ENCODE results near the gene RPL10.

Gene RPL10

DNA sequence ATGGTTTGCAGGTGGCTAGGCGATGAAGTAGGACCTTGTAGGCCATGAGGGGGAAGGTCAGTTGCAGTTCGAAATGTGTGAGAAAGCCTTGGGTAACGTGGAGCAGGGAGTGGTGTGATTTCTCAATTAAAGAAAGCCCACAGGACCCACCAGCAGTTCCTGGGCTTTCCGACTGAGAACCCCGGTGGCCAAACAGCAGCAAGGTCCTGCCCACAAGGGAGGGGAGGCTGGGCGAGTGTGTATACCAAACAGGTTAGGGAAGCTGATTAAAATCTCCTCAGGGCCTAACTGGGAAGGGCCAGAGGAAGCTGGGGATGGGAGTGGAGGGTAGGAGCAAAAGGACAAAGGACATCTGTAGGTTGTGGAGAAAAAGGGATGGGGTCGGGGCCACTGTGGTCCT lies 32.7 kb downstream of the RPL10 start:
- DNase-seq (ENCODE audit: low read depth in 2 of 2), result no peak

DNA sequence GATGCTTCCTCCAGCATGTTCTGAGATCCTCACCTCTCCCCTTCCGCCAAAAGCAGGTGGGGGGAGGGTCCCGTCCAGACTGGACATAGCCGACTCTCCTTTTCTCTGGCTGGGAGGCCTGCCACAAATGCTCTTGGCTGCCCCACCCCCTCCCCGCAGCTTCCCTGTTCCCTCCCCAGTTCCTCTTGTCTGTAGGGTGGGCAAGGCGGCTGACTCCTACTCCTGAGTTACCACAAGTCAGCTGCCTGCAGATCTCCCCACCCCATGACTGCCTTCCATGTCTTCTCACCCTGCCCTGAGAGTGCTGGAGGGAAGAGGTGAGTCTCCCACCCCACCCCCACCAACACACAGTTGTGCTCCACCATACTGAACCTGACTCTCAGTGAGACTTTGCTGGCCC lies 33.2 kb downstream of the RPL10 start:
- no peak for DNase-seq (ENCODE audit: low read depth in 2 of 2)

DNA sequence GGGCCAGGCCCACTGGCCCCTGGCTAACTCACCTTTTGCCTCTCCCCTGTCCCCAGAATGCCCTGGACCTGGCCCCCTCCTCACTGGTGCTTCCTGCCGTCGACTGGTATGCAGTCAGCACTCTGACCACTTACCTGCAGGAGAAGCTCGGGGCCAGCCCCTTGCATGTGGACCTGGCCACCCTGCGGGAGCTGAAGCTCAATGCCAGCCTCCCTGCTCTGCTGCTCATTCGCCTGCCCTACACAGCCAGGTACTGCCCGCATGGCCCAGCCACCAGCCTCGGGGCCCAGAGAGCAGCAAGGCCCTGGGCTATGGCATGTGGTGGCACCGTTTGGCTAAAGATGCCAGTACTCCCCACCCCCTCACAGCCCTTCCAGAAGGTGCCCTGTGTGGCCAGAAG lies 34.0 kb downstream of the RPL10 start:
- DNase-seq (ENCODE audit: low read depth in 2 of 2), result no peak

DNA sequence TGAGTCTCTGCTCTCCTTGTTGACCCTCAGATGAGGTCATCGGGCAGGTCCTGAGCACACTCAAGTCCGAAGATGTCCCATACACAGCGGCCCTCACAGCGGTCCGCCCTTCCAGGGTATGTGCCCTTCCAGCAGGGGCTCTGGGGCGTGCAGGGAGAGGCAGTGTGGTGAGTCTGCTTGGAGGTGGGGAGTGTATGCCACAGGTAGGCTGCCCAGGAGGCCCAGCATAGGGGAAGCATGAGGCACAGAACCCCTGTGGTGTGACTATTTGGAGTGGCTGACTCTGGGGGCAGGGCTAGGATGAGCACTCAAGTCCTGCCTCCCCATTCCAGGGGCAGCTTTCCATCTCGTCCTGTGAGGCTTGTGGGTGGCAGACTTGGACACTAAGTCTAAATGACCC lies 35.4 kb downstream of the RPL10 start:
- DNase-seq (ENCODE audit: low read depth in 2 of 2), result no peak

DNA sequence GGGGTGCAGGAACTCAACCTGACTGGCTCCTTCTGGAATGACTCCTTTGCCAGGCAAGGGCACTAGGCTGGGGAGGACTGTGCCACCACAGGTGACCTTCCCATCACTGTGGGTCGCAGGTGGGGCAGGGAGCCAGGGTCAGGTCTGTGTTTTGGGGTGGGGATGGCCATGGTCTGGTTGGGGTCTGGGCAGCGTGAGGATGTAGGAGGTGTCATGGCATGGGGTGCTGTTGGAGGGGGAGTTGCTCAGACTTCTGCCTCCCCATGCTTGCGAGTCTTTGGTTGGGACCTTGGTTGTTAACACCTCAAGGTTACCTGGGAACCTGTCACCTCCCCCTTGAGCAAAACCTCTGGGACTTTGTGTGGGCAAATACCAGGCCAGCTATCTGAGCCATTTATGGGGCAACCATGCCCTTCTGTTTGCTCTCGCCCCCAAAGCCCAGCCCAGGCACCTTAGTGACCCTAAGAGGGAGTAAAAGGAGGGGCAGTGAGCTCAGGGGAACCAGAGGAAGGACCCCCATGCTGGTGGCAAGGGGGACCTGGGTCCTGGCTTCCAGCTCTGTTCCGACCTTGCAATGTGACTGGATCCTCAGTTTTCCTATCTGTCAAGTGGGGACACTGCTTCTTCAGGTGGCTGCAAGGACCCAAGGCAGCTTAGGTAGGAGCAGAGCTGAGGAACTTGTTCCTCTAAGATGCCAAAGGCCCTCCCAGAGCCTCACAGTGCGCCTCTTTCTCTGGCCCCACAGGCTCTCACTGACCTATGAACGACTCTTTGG lies 36.4 kb downstream of the RPL10 start:
- DNase-seq (ENCODE audit: low read depth in 2 of 2), result no peak

DNA sequence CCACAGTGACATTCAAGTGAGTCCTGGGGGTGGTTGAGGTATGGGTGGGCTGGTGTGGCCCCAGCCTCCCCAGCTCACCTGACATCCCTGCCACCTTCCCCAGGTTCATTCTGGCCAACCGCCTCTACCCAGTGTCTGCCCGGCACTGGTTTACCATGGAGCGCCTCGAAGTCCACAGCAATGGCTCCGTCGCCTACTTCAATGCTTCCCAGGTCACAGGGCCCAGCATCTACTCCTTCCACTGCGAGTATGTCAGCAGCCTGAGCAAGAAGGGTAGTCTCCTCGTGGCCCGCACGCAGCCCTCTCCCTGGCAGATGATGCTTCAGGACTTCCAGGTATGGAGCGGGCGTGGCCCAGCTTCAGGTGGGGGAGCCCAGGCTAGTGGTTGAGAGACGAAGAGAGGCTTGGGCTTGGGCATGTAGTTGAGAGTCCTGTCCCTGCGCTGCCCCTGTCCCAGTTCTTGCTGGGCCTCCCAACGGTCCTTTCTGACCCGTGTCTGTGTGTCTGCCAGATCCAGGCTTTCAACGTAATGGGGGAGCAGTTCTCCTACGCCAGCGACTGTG lies 37.1 kb downstream of the RPL10 start:
- no peak for DNase-seq (ENCODE audit: low read depth in 2 of 2)

DNA sequence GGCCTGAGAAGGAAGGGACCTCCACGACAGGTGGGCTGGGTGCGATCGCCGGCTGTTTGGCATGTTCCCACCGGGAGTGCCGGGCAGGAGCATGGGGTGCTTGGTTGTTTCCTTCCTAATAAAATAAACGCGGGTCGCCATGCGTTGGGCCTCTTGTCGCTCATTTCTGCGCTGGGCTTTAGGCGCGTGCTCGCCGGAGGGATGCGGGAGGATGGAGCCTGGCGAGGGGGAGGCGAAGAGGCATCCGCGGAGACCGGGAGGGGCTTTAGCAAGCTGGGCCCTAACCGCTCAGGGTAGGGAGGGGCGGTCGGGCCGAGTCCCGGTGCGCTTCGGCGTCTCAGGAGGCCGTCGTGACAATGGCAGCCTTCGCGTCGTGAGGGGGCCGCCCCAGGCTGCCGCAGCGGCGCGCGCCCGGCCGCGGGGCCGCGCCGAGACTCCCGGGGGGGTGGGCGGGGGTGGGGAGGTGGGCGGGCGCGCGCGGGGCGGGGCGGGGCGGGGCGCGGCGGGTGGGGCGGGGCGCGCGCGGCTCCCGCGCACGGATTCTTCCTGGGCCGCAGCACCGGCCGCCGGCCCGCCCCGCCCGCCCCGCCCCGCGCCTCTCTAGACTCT lies 38.3 kb downstream of the RPL10 start:
- no peak for DNase-seq (ENCODE audit: low read depth in 2 of 2)

DNA sequence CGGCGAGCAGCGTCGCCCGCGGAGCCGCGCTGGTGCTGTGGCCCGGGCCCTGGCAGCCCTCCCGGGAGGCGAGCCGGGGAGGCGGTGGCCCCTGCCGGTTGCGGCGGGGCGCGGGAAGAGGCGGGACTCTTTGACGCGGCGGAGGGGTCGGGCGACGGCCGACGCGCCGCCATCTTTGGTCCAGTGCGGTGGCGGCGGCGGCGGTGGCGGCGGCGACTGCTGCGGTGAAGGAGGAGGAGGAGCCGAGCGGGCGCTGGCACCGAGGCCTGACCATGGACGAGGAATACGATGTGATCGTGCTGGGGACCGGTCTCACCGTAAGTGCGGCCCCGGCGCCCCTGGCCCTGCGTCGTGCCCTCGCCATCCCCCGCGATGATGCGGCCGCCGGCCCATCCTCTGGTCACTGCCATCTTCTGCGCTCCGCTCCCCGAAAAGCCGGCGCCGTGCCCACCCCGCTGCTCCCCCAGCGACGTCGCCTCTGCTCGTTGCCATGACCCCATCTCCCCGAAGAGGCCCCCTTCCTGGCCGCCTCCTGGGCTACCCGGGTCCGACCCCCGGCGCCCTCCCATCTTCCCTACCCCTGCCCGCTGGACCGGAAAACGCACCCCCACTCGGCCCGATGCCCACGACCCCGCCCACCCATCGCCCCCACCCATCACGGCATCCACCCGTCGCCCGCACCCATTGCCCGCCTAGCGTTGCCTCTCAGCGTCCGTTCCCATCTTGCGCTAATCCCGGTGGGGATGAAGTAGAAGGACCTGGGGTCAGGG lies 39.0 kb downstream of the RPL10 start, which contains the start of gene GDI1:
TSS of gene GDI1 (plus strand) at position 172 of the 770 bp plus-strand sequence. CDS start at position 273, 101 bp downstream.
- no peak for DNase-seq (ENCODE audit: low read depth in 2 of 2)

DNA sequence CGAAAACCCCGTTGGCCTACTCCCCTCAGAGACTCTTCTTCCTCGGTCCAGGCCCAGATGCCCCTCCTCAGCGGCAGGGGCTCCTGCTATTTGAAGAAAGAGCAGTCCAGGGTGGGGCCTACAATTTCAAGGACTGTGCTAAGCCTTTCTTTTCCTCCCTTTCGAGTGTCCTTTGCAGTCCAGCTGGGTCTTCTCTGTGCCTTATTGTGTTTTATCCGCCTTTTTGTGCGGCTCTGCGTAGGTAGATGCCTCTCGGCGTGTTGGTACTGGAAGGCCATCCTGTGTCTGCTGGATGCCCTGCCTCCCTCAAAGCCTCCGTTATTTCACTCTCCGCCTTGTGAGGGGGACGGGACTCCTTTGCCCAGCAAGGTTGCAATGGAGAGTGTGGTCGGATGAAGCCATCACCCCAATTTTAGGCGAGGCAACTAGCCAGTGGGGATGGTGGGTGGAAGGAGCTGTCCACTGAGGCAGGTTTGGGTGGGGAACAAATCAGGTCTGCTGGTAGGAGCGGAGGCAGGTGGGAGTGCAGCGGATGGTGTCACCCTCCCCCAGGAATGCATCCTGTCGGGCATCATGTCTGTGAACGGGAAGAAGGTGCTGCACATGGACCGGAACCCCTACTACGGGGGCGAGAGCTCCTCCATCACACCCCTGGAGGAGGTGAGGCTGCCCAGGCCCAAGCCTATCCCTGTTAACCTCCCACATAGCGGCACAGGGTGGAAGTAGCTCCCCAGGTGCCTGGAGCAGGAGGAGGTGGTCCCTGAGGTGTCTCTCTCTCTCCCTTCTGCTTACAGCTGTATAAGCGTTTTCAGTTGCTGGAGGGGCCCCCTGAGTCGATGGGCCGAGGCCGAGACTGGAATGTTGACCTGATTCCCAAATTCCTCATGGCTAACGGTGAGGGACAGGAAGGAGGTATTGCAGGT lies 40.1 kb downstream of the RPL10 start:
- no peak for DNase-seq (ENCODE audit: low read depth in 2 of 2)

DNA sequence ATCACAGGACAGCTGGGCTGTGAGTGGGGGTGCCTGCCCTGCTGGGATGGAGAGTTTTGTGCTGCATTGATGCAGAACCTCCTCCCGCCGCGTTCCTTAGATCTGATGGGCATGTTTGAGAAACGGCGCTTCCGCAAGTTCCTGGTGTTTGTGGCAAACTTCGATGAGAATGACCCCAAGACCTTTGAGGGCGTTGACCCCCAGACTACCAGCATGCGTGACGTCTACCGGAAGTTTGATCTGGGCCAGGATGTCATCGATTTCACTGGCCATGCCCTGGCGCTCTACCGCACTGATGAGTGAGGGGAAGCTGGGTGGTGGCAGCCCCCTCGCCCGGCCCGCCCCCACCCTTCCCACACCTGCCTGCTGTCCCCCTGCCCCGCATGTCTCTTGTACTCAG lies 41.7 kb downstream of the RPL10 start:
- no peak for DNase-seq (ENCODE audit: low read depth in 2 of 2)

DNA sequence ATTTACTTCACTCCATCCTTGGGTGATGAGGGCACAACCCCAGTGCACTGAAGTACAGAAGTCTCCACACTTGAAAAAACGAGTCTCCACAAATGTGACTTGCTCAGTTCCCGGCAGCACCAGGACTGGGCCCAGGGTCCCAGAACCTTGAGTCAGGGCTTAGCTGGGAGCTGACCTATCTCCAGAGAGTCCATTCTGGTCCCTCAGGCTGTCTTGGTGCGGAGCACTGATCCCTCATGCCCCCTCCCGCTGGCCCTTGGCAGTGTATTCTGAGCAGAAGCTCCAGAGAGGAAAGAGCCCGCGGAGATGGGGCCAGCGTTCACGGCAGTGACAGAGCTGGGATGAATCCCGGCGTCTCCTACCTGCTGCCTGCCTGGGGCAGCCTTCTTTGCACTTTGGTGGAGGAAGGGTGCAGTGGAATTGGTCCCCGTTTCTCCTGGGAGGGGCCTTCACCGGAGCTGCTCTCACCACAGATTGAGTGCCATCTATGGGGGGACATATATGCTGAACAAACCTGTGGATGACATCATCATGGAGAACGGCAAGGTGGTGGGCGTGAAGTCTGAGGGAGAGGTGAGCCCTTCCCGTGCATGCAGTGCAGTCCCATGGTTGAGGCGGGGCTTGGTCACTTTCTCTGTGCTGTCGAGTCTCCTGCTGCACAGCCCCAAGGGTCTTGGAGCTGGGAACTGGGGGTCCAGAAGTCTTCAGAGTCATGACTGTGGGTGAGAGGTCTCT lies 42.6 kb downstream of the RPL10 start:
- no peak for DNase-seq (ENCODE audit: low read depth in 2 of 2)

DNA sequence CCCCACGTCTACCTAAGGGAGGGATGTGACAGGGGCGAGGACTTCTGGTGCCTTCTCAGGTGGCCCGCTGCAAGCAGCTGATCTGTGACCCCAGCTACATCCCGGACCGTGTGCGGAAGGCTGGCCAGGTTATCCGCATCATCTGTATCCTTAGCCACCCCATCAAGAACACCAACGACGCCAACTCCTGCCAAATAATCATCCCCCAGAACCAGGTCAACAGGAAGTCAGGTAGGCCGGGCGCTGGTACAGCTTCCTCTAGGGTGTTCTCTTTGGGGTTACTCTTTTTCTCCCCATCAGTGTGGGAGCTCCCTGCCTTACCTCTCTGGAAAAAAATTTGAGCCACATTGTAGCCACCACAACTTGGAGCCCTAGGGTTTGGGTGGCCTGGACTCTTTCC lies 43.4 kb downstream of the RPL10 start:
- no peak for DNase-seq (ENCODE audit: low read depth in 2 of 2)

DNA sequence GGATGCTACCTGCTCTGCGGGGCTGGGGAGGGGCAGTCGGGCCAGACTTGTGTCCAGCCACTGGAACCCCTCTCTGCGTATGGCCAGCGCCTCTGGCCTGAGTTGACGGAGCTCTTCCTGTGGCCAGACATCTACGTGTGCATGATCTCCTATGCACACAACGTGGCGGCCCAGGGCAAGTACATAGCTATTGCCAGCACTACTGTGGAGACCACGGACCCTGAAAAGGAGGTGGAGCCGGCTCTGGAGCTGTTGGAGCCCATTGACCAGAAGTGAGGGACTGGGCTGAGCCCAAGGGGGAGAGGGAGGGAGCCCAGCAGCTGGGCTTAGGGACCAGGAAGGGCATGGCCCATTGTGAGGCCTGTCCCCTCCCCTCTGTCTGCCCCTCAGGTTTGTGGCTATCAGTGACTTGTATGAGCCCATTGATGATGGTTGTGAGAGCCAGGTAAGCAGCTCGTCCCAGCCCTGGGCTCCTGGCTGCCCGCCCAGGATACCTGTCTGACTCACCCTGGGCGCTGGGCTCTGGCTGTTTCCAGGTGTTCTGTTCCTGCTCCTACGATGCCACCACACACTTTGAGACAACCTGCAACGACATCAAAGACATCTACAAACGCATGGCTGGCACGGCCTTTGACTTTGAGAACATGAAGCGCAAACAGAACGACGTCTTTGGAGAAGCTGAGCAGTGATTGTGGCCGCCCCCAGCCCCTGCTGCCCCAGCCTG lies 44.0 kb downstream of the RPL10 start:
- no peak for DNase-seq (ENCODE audit: low read depth in 2 of 2)

DNA sequence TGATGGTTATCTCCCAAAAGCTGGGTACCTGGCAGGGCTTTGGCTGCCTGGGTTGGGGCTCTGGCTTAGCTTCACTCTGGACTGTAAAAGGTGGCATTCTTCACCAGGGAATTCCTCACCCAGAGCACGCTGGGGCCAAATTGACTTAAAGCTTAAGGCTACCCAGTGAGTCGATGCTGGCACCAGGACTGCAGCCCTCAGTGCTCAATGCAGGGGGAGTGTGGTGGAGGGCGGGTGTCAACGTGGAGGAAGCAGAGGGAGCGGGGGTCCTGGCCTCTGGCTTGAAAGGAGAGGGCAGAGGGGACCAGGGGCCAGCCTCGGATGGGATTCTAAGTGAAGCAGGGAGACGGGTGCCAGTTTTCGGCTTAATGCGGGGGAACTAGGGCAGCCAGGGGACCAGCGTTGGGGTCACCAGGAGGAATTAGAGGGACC lies 45.3 kb downstream of the RPL10 start:
- DNase-seq (ENCODE audit: low read depth in 2 of 2), result no peak

DNA sequence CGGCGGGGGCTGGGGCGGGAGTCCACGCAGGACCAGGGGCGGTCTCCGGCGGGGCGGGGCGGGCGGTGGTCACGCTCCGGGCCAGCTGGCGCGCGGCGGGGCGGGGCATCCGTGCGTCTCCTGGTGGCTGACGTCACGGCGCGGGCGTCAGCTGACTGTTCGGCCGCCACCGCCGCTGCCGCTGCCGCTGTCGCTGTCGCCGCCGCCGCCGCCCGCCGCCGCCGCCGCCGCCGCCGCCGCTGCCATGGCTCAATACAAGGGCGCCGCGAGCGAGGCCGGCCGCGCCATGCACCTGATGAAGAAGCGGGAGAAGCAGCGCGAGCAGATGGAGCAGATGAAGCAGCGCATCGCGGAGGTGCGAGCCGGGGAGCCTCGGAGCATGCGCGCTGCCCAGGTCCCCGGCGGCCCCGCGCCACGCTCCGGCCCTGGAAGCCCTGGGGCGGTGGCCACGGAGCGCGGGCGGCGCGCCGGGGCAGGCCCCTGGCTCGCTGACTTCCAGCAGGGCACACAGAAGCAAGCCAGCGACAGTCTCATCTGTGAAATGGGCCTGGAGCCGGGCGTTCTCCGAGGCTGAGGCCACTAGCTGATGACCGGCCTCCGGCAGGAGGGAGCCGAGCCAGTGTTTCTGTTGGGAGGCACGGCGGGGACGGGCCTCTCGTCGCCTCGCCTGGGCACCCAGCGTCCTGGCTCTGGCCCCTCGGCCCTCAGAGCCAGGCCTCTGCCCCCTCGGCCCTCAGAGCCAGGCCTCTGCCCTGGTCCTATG lies 46.0 kb downstream of the RPL10 start, which contains the start of gene FAM50A:
TSS of gene FAM50A (plus strand) at position 150 of the 763 bp plus-strand sequence. CDS start at position 245, 95 bp downstream.
- DNase-seq (ENCODE audit: low read depth in 2 of 2), result peak; percentile 41 to 61

DNA sequence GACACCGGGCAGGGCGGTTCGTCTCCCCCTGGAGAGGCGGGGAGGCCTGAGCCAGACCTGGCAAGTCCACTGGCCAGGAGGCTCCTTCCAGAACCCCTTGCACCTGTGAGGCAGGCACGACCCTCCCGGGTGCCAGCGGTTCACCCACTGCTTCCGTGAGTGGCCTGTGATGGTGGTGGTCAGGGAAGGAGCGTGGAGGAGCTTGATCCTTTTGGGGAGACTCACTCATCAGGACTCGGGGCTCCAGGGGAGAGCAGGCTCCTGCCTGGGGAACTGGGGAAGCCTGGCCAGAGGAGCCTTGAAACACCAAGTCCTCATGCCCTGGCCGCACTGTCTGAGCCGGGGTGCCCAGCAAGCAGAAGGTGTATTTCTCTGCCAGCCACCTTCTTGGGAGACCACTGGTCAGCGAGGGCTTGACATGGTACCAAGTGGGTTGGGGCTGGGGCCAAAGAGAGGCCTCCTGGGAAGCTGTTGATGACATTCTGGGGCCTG lies 46.6 kb downstream of the RPL10 start:
- DNase-seq (ENCODE audit: low read depth in 2 of 2), result no peak

DNA sequence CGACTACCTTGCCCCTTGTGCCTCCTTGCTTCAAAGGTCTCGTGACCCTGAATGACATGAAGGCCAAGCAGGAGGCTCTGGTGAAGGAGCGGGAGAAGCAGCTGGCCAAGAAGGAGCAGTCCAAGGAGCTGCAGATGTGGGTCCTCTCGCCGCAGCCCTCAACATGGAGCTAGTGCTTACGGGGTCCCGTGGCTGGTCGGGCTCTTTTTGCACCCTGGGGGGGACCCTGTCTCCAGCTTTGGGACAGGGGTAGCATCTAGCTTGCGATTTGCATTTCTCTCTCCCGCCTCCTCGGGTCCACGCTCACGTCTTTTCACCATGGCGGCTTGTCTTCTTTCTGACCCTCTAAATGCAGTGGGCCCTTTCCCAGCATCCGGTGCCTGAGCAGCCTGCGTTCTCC lies 47.6 kb downstream of the RPL10 start:
- no peak for DNase-seq (ENCODE audit: low read depth in 2 of 2)

DNA sequence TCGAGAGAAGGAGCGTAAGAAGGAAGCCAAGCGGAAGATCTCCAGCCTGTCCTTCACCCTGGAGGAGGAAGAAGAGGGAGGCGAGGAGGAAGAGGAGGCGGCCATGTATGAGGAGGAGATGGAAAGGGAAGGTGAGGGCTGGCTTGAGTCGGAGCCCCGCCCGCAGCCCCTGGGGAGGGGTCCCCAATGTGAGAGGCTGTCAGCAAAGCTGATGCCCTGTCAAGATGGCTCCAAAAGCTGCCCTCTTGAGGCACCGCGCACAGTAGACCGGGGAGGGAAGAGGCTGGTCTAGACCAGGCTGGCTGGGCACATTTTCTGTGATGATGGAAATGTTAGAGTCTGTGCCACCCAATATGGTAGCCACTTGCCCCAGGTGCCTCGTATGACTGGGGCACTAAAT lies 48.3 kb downstream of the RPL10 start:
- DNase-seq (ENCODE audit: low read depth in 2 of 2), result no peak

DNA sequence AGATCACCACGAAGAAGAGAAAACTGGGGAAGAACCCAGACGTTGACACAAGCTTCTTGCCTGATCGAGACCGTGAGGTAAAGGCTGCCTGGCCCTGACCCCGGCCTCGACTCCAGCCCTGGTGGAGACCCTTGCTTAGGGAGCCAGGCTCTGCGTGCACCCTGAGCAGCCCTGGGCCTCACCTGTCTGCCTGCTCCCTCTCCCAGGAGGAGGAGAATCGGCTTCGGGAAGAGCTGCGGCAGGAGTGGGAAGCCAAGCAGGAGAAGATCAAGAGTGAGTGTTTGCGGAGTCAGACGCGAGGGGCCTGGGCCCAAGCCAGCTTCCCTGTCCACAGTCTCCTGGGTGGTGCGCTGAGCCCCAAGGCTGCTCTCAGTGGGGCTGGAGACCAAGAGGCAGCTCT lies 50.3 kb downstream of the RPL10 start:
- no peak for DNase-seq (ENCODE audit: low read depth in 2 of 2)
